ENCODE data around the gene PQBP1.
"Not testable (repeated sequence)": the region's sequence is repeated elsewhere in the genome, so short reads cannot be mapped to it uniquely, and the experiment has no call there.

PQBP1 gene

GRCh38 chrX:48886586-48886985 lies 11.1 kb upstream of the PQBP1 start:
- not testable (repeated sequence) for H3K9me3 ChIP-seq (ENCODE audit: control insufficient read depth in 2 of 2, low read length in 2 of 2); H3K27ac ChIP-seq (ENCODE audit: low read depth in 2 of 2, low read length in 2 of 2); H3K27me3 ChIP-seq (ENCODE audit: control insufficient read depth in 2 of 2, insufficient read depth in 2 of 2, low read length in 2 of 2); H3K4me1 ChIP-seq (ENCODE audit: control insufficient read depth in 2 of 2, insufficient read depth in 2 of 2, low read length in 2 of 2); H3K4me3 ChIP-seq (ENCODE audit: low read length in 2 of 2); H3K36me3 ChIP-seq (ENCODE audit: control insufficient read depth in 2 of 2, insufficient read depth in 2 of 2, low read length in 2 of 2); H3K9ac ChIP-seq (ENCODE audit: low read depth in 1 of 2, low read length in 2 of 2)

GRCh38 chrX:48890296-48890925 lies 7.3 kb upstream of the PQBP1 start:
- peak overlapping the region; percentile 61 to 63 for H3K27ac ChIP-seq (ENCODE audit: low read depth in 2 of 2, low read length in 2 of 2)

GRCh38 chrX:48890934-48891401 lies 6.8 kb upstream of the PQBP1 start:
- Histone ChIP-seq H3K36me3 (ENCODE audit: control insufficient read depth in 2 of 2, insufficient read depth in 2 of 2, low read length in 2 of 2) (peaks cover 0 to 3% of the 10 kb centered on the region in 2 donors), H3K27me3 (ENCODE audit: control insufficient read depth in 2 of 2, insufficient read depth in 2 of 2, low read length in 2 of 2) (no peaks in the 10 kb centered on the region), H3K9me3 (ENCODE audit: control insufficient read depth in 2 of 2, low read length in 2 of 2) (no peaks in the 10 kb centered on the region), H3K4me1 (ENCODE audit: control insufficient read depth in 2 of 2, insufficient read depth in 2 of 2, low read length in 2 of 2) (peaks cover 8% of the 10 kb centered on the region in 2 donors), H3K4me3 (ENCODE audit: low read length in 2 of 2) (peak overlapping the region; percentile 62 to 65), H3K27ac (ENCODE audit: low read depth in 2 of 2, low read length in 2 of 2) (peak overlapping the region; percentile 61 to 63), H3K9ac (ENCODE audit: low read depth in 1 of 2, low read length in 2 of 2) (peak overlapping the region; percentile 41 to 62)

More at GRCh38 chrX:48890296-48890925, 7.3 kb upstream of the PQBP1 start:
- peaks cover 0 to 3% of the 10 kb centered on the region in 2 donors for H3K36me3 ChIP-seq (ENCODE audit: control insufficient read depth in 2 of 2, insufficient read depth in 2 of 2, low read length in 2 of 2)
- peak overlapping the region; percentile 62 to 65 for H3K4me3 ChIP-seq (ENCODE audit: low read length in 2 of 2)
- no peaks in the 10 kb centered on the region for H3K27me3 ChIP-seq (ENCODE audit: control insufficient read depth in 2 of 2, insufficient read depth in 2 of 2, low read length in 2 of 2)
- H3K4me1 ChIP-seq (ENCODE audit: control insufficient read depth in 2 of 2, insufficient read depth in 2 of 2, low read length in 2 of 2), result peaks cover 8% of the 10 kb centered on the region in 2 donors
- peak overlapping the region; percentile 41 to 62 for H3K9ac ChIP-seq (ENCODE audit: low read depth in 1 of 2, low read length in 2 of 2)
- no peaks in the 10 kb centered on the region for H3K9me3 ChIP-seq (ENCODE audit: control insufficient read depth in 2 of 2, low read length in 2 of 2)

- Histone ChIP-seq H3K36me3 (ENCODE audit: control insufficient read depth in 2 of 2, insufficient read depth in 2 of 2, low read length in 2 of 2) (peaks cover 0 to 3% of the 10 kb centered on the region in 2 donors), H3K27me3 (ENCODE audit: control insufficient read depth in 2 of 2, insufficient read depth in 2 of 2, low read length in 2 of 2) (no peaks in the 10 kb centered on the region), H3K4me1 (ENCODE audit: control insufficient read depth in 2 of 2, insufficient read depth in 2 of 2, low read length in 2 of 2) (peaks cover 10 to 13% of the 10 kb centered on the region in 2 donors), H3K9ac (ENCODE audit: low read depth in 1 of 2, low read length in 2 of 2) (peak overlapping the region in 1 of 2 donors; percentile 8), H3K27ac (ENCODE audit: low read depth in 2 of 2, low read length in 2 of 2) (peak overlapping the region; percentile 61 to 63), H3K4me3 (ENCODE audit: low read length in 2 of 2) (peak overlapping the region; percentile 62 to 65), H3K9me3 (ENCODE audit: control insufficient read depth in 2 of 2, low read length in 2 of 2) (no peaks in the 10 kb centered on the region)
Measured at GRCh38 chrX:48891402-48892288, 6.1 kb upstream of the PQBP1 start.

- Histone ChIP-seq H3K36me3 (ENCODE audit: control insufficient read depth in 2 of 2, insufficient read depth in 2 of 2, low read length in 2 of 2) (peaks cover 0 to 3% of the 10 kb centered on the region in 2 donors), H3K4me1 (ENCODE audit: control insufficient read depth in 2 of 2, insufficient read depth in 2 of 2, low read length in 2 of 2) (peaks cover 12 to 16% of the 10 kb centered on the region in 2 donors), H3K27me3 (ENCODE audit: control insufficient read depth in 2 of 2, insufficient read depth in 2 of 2, low read length in 2 of 2) (no peaks in the 10 kb centered on the region), H3K9me3 (ENCODE audit: control insufficient read depth in 2 of 2, low read length in 2 of 2) (no peaks in the 10 kb centered on the region), H3K27ac (ENCODE audit: low read depth in 2 of 2, low read length in 2 of 2) (no peak overlapping the region), H3K4me3 (ENCODE audit: low read length in 2 of 2) (no peak overlapping the region), H3K9ac (ENCODE audit: low read depth in 1 of 2, low read length in 2 of 2) (no peak overlapping the region)
Measured at GRCh38 chrX:48892896-48893295, 4.8 kb upstream of the PQBP1 start.

- Histone ChIP-seq H3K9ac (ENCODE audit: low read depth in 1 of 2, low read length in 2 of 2) (no peak overlapping the region), H3K9me3 (ENCODE audit: control insufficient read depth in 2 of 2, low read length in 2 of 2) (no peaks in the 10 kb centered on the region), H3K27ac (ENCODE audit: low read depth in 2 of 2, low read length in 2 of 2) (no peak overlapping the region), H3K4me1 (ENCODE audit: control insufficient read depth in 2 of 2, insufficient read depth in 2 of 2, low read length in 2 of 2) (peaks cover 16% of the 10 kb centered on the region in 2 donors), H3K27me3 (ENCODE audit: control insufficient read depth in 2 of 2, insufficient read depth in 2 of 2, low read length in 2 of 2) (no peaks in the 10 kb centered on the region), H3K4me3 (ENCODE audit: low read length in 2 of 2) (no peak overlapping the region), H3K36me3 (ENCODE audit: control insufficient read depth in 2 of 2, insufficient read depth in 2 of 2, low read length in 2 of 2) (peaks cover 0 to 3% of the 10 kb centered on the region in 2 donors)
Measured at GRCh38 chrX:48893556-48894348, 4.0 kb upstream of the PQBP1 start.

GRCh38 chrX:48894891-48895290 lies 2.8 kb upstream of the PQBP1 start:
- peaks cover 16 to 20% of the 10 kb centered on the region in 2 donors for H3K4me1 ChIP-seq (ENCODE audit: control insufficient read depth in 2 of 2, insufficient read depth in 2 of 2, low read length in 2 of 2)
- H3K36me3 ChIP-seq (ENCODE audit: control insufficient read depth in 2 of 2, insufficient read depth in 2 of 2, low read length in 2 of 2), result peaks cover 3% of the 10 kb centered on the region in 2 donors
- H3K9me3 ChIP-seq (ENCODE audit: control insufficient read depth in 2 of 2, low read length in 2 of 2), result no peaks in the 10 kb centered on the region
- no peak overlapping the region for H3K27ac ChIP-seq (ENCODE audit: low read depth in 2 of 2, low read length in 2 of 2)
- no peak overlapping the region for H3K4me3 ChIP-seq (ENCODE audit: low read length in 2 of 2)
- no peaks in the 10 kb centered on the region for H3K27me3 ChIP-seq (ENCODE audit: control insufficient read depth in 2 of 2, insufficient read depth in 2 of 2, low read length in 2 of 2)
- H3K9ac ChIP-seq (ENCODE audit: low read depth in 1 of 2, low read length in 2 of 2), result no peak overlapping the region

GRCh38 chrX:48896611-48897011 lies 1.1 kb upstream of the PQBP1 start:
- peak overlapping the region; percentile 85 to 86 for H3K9ac ChIP-seq (ENCODE audit: low read depth in 1 of 2, low read length in 2 of 2)
- no peaks in the 10 kb centered on the region for H3K9me3 ChIP-seq (ENCODE audit: control insufficient read depth in 2 of 2, low read length in 2 of 2)
- H3K27me3 ChIP-seq (ENCODE audit: control insufficient read depth in 2 of 2, insufficient read depth in 2 of 2, low read length in 2 of 2), result no peaks in the 10 kb centered on the region
- H3K4me1 ChIP-seq (ENCODE audit: control insufficient read depth in 2 of 2, insufficient read depth in 2 of 2, low read length in 2 of 2), result peaks cover 13 to 16% of the 10 kb centered on the region in 2 donors
- peak overlapping the region; percentile 84 to 89 for H3K4me3 ChIP-seq (ENCODE audit: low read length in 2 of 2)
- H3K27ac ChIP-seq (ENCODE audit: low read depth in 2 of 2, low read length in 2 of 2), result peak overlapping the region; percentile 98
- H3K36me3 ChIP-seq (ENCODE audit: control insufficient read depth in 2 of 2, insufficient read depth in 2 of 2, low read length in 2 of 2), result peaks cover 6 to 8% of the 10 kb centered on the region in 2 donors

GRCh38 chrX:48897157-48897624 lies 539 bp upstream of the PQBP1 start:
- no peaks in the 10 kb centered on the region for H3K9me3 ChIP-seq (ENCODE audit: control insufficient read depth in 2 of 2, low read length in 2 of 2)

More at GRCh38 chrX:48897157-48897624, 539 bp upstream of the PQBP1 start:
- peak overlapping the region; percentile 98 for H3K27ac ChIP-seq (ENCODE audit: low read depth in 2 of 2, low read length in 2 of 2)
- H3K4me3 ChIP-seq (ENCODE audit: low read length in 2 of 2), result peak overlapping the region; percentile 84 to 89
- H3K36me3 ChIP-seq (ENCODE audit: control insufficient read depth in 2 of 2, insufficient read depth in 2 of 2, low read length in 2 of 2), result peaks cover 11 to 13% of the 10 kb centered on the region in 2 donors
- H3K9ac ChIP-seq (ENCODE audit: low read depth in 1 of 2, low read length in 2 of 2), result peak overlapping the region; percentile 85 to 86
- no peaks in the 10 kb centered on the region for H3K27me3 ChIP-seq (ENCODE audit: control insufficient read depth in 2 of 2, insufficient read depth in 2 of 2, low read length in 2 of 2)
- peaks cover 8 to 11% of the 10 kb centered on the region in 2 donors for H3K4me1 ChIP-seq (ENCODE audit: control insufficient read depth in 2 of 2, insufficient read depth in 2 of 2, low read length in 2 of 2)
